PFSK-1 (cell line): ENCODE measurements around the gene OLFM2.

Experiments used
- FOXP2 ChIP-seq: optimal IDR thresholded peaks from 2 replicates; pipeline ENCODE3; 2011; ENCODE audit warnings: borderline replicate concordance, control low read depth, inconsistent platforms; ENCODE audit not compliant: insufficient read depth; ENCODE audit errors: extremely low read length, extremely low read depth
- POLR2AphosphoS5 ChIP-seq: IDR thresholded peaks from 2 replicates; pipeline ENCODE4 v1.6.1; 2012; ENCODE audit warnings: low read depth, mild to moderate bottlenecking, control low read depth, low read length, moderate library complexity
- REST ChIP-seq, 2 experiments: IDR thresholded peaks; 2 replicates each; pipeline versions ENCODE4 v1.6.1 to v1.8.0; 2011 to 2012; ENCODE audit warnings: low read depth in 2 of 2, low read length in 2 of 2, control low read depth in 1 of 2, inconsistent platforms in 1 of 2, mild to moderate bottlenecking in 1 of 2, moderate library complexity in 1 of 2; ENCODE audit not compliant: insufficient read depth in 1 of 2
- SIN3A ChIP-seq: IDR thresholded peaks from 2 replicates; pipeline ENCODE4 v1.6.1; 2012; ENCODE audit warnings: mild to moderate bottlenecking, low read length, moderate library complexity, borderline replicate concordance; ENCODE audit not compliant: insufficient read depth
- TAF1 ChIP-seq: IDR thresholded peaks from 2 replicates; pipeline ENCODE4 v1.6.1; 2012; ENCODE audit warnings: low read length, control low read depth, borderline replicate concordance; ENCODE audit not compliant: insufficient read depth

OLFM2 gene

GRCh38 chr19:9969688-9969975 lies 33.3 kb upstream of the OLFM2 start:
- TF ChIP-seq SIN3A (no peak), FOXP2 (no peak), TAF1 (no peak), POLR2AphosphoS5 (no peak), REST (IDR thresholded peaks at IDR 0.05; ENCODE audit: insufficient read depth in 1 of 2, low read depth in 2 of 2, low read length in 2 of 2) (no peak)

- TF ChIP-seq FOXP2 (no peak), TAF1 (no peak), SIN3A (no peak), REST (IDR thresholded peaks at IDR 0.05; ENCODE audit: insufficient read depth in 1 of 2, low read depth in 2 of 2, low read length in 2 of 2) (no peak), POLR2AphosphoS5 (no peak)
Measured at GRCh38 chr19:9968820-9969687, 32.7 kb upstream of the OLFM2 start.

- no peak for TF ChIP-seq SIN3A
- no peak for TF ChIP-seq REST (IDR thresholded peaks at IDR 0.05; ENCODE audit: insufficient read depth in 1 of 2, low read depth in 2 of 2, low read length in 2 of 2)
- TF ChIP-seq FOXP2: no peak
- no peak for TF ChIP-seq POLR2AphosphoS5
- no peak for TF ChIP-seq TAF1
Measured at GRCh38 chr19:9967326-9967725, 31.0 kb upstream of the OLFM2 start.

GRCh38 chr19:9966448-9966847 lies 30.1 kb upstream of the OLFM2 start:
- no peak for TF ChIP-seq REST (IDR thresholded peaks at IDR 0.05; ENCODE audit: insufficient read depth in 1 of 2, low read depth in 2 of 2, low read length in 2 of 2)
- TF ChIP-seq SIN3A: no peak
- TF ChIP-seq TAF1: no peak
- TF ChIP-seq FOXP2: no peak
- TF ChIP-seq POLR2AphosphoS5: no peak

- TF ChIP-seq REST (IDR thresholded peaks at IDR 0.05; ENCODE audit: insufficient read depth in 1 of 2, low read depth in 2 of 2, low read length in 2 of 2): no peak
- TF ChIP-seq FOXP2: no peak
- TF ChIP-seq SIN3A: no peak
- no peak for TF ChIP-seq POLR2AphosphoS5
- no peak for TF ChIP-seq TAF1
Measured at GRCh38 chr19:9966024-9966423, 29.7 kb upstream of the OLFM2 start.
